PC-9 (cell line): ENCODE data around the gene GRXCR2.

Experiments used
- EZH2 ChIP-seq: fragments of 200-600 bp; sonication (generic); IDR thresholded peaks from 2 replicates; pipeline ENCODE4 v1.8.0; 2017; ENCODE audit warnings: antibody characterized with exemption, low read depth
- TF ChIP-seq, protein P1 (sequence below): fragments of 200-600 bp; sonication (generic); conservative IDR thresholded peaks from 2 replicates; pipeline ENCODE4 v1.6.1; 2017; ENCODE audit warnings: mixed run types, antibody characterized with exemption, mild to moderate bottlenecking, moderate library complexity

DNA sequence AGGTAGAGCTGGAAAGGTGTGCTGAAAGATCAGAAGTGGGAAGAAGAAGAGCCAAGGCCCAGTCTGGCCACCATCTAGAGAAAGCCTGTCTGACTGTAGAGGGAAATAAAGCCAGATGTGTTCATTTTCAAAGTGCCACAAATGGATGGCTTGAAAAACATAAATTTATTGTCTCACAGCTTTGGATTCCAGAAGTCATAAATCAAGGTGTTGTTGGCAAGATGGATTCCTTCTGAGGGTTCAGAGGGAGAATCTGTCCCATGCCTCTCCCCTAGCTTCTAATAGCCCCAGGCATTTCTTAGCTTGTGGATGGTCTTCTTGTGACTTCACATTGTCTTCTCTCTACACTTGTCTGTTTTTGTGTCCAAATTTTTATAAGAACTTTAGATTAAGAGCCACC is 31.5 kb downstream of the GRXCR2 start:
- TF ChIP-seq, protein P1, sequence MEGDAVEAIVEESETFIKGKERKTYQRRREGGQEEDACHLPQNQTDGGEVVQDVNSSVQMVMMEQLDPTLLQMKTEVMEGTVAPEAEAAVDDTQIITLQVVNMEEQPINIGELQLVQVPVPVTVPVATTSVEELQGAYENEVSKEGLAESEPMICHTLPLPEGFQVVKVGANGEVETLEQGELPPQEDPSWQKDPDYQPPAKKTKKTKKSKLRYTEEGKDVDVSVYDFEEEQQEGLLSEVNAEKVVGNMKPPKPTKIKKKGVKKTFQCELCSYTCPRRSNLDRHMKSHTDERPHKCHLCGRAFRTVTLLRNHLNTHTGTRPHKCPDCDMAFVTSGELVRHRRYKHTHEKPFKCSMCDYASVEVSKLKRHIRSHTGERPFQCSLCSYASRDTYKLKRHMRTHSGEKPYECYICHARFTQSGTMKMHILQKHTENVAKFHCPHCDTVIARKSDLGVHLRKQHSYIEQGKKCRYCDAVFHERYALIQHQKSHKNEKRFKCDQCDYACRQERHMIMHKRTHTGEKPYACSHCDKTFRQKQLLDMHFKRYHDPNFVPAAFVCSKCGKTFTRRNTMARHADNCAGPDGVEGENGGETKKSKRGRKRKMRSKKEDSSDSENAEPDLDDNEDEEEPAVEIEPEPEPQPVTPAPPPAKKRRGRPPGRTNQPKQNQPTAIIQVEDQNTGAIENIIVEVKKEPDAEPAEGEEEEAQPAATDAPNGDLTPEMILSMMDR = no peak
- TF ChIP-seq EZH2 = no peak
